ENCODE measurements around the gene HTRA3. TPM values are rescaled to one million over a fixed set of nuclear protein-coding genes. Genes with fewer than 3 reads are reported as not detected.

Gene HTRA3
- total RNA-seq, 1 donor from 2014 or later, result not detected

- no peaks in the 10 kb centered on the region for H3K4me1 Mint-ChIP-seq (ENCODE audit: low read depth)
- no peak for DNase-seq (ENCODE audit: low spot score)
- H3K36me3 Mint-ChIP-seq (ENCODE audit: low read depth), result no peaks in the 10 kb centered on the region
- no peaks in the 10 kb centered on the region for H3K9me3 Mint-ChIP-seq
- no peak overlapping the region for H3K4me3 Mint-ChIP-seq
- intact Hi-C loops (cut with micrococcal nuclease), result no loop called here
- no peak overlapping the region for H3K27ac Mint-ChIP-seq
- peaks cover 8% of the 10 kb centered on the region for H3K27me3 Mint-ChIP-seq (ENCODE audit: insufficient read depth)
Observed at GRCh38 chr4:8316911-8317351, 47.4 kb downstream of the HTRA3 start.

- intact Hi-C loops (cut with micrococcal nuclease), result no loop called here
- no peaks in the 10 kb centered on the region for H3K36me3 Mint-ChIP-seq (ENCODE audit: low read depth)
- no peak for DNase-seq (ENCODE audit: low spot score)
Observed at GRCh38 chr4:8317474-8317873, 47.9 kb downstream of the HTRA3 start.

GRCh38 chr4:8318509-8318908 is 49.0 kb downstream of the HTRA3 start:
- Mint-ChIP-seq H3K4me1 (ENCODE audit: low read depth) (no peaks in the 10 kb centered on the region), H3K27ac (no peak overlapping the region), H3K4me3 (no peak overlapping the region), H3K9me3 (no peaks in the 10 kb centered on the region), H3K36me3 (ENCODE audit: low read depth) (no peaks in the 10 kb centered on the region), H3K27me3 (ENCODE audit: insufficient read depth) (no peaks in the 10 kb centered on the region)
- intact Hi-C loops (cut with micrococcal nuclease), result no loop called here
- no peak for DNase-seq (ENCODE audit: low spot score)

More at GRCh38 chr4:8317474-8317873, 47.9 kb downstream of the HTRA3 start:
- no peak overlapping the region for H3K27ac Mint-ChIP-seq
- no peaks in the 10 kb centered on the region for H3K4me1 Mint-ChIP-seq (ENCODE audit: low read depth)
- peaks cover 3% of the 10 kb centered on the region for H3K27me3 Mint-ChIP-seq (ENCODE audit: insufficient read depth)
- H3K9me3 Mint-ChIP-seq, result no peaks in the 10 kb centered on the region
- no peak overlapping the region for H3K4me3 Mint-ChIP-seq

- Mint-ChIP-seq H3K9me3 (no peaks in the 10 kb centered on the region), H3K4me3 (no peak overlapping the region), H3K27me3 (ENCODE audit: insufficient read depth) (no peaks in the 10 kb centered on the region), H3K36me3 (ENCODE audit: low read depth) (no peaks in the 10 kb centered on the region), H3K4me1 (ENCODE audit: low read depth) (no peaks in the 10 kb centered on the region), H3K27ac (no peak overlapping the region)
- intact Hi-C loops (cut with micrococcal nuclease), result no loop called here
- no peak for DNase-seq (ENCODE audit: low spot score)
Observed at GRCh38 chr4:8319061-8319460, 49.5 kb downstream of the HTRA3 start.

- intact Hi-C loops (cut with micrococcal nuclease), result no loop called here
Observed at GRCh38 chr4:8319731-8320385, 50.3 kb downstream of the HTRA3 start.

GRCh38 chr4:8320386-8320750 is 50.8 kb downstream of the HTRA3 start:
- H3K9me3 Mint-ChIP-seq, result no peaks in the 10 kb centered on the region
- no peaks in the 10 kb centered on the region for H3K36me3 Mint-ChIP-seq (ENCODE audit: low read depth)
- H3K27ac Mint-ChIP-seq, result no peak overlapping the region
- intact Hi-C loops (cut with micrococcal nuclease), result no loop called here
- H3K27me3 Mint-ChIP-seq (ENCODE audit: insufficient read depth), result no peaks in the 10 kb centered on the region
- H3K4me1 Mint-ChIP-seq (ENCODE audit: low read depth), result no peaks in the 10 kb centered on the region
- H3K4me3 Mint-ChIP-seq, result no peak overlapping the region
- DNase-seq (ENCODE audit: low spot score), result no peak

More at GRCh38 chr4:8319731-8320385, 50.3 kb downstream of the HTRA3 start:
- Mint-ChIP-seq H3K4me1 (ENCODE audit: low read depth) (no peaks in the 10 kb centered on the region), H3K27ac (no peak overlapping the region), H3K27me3 (ENCODE audit: insufficient read depth) (no peaks in the 10 kb centered on the region), H3K36me3 (ENCODE audit: low read depth) (no peaks in the 10 kb centered on the region), H3K9me3 (no peaks in the 10 kb centered on the region), H3K4me3 (no peak overlapping the region)
- DNase-seq (ENCODE audit: low spot score), result no peak

- H3K36me3 Mint-ChIP-seq (ENCODE audit: low read depth), result no peaks in the 10 kb centered on the region
- no peaks in the 10 kb centered on the region for H3K9me3 Mint-ChIP-seq
- H3K27ac Mint-ChIP-seq, result no peak overlapping the region
- no peaks in the 10 kb centered on the region for H3K4me1 Mint-ChIP-seq (ENCODE audit: low read depth)
- intact Hi-C loops (cut with micrococcal nuclease), result no loop called here
- no peak overlapping the region for H3K4me3 Mint-ChIP-seq
- DNase-seq (ENCODE audit: low spot score), result no peak
- no peaks in the 10 kb centered on the region for H3K27me3 Mint-ChIP-seq (ENCODE audit: insufficient read depth)
Observed at GRCh38 chr4:8321220-8321619, 51.7 kb downstream of the HTRA3 start.

GRCh38 chr4:8321771-8322170 is 52.2 kb downstream of the HTRA3 start:
- Mint-ChIP-seq H3K9me3 (no peaks in the 10 kb centered on the region), H3K27me3 (ENCODE audit: insufficient read depth) (no peaks in the 10 kb centered on the region), H3K4me3 (no peak overlapping the region), H3K4me1 (ENCODE audit: low read depth) (no peaks in the 10 kb centered on the region), H3K36me3 (ENCODE audit: low read depth) (no peaks in the 10 kb centered on the region), H3K27ac (no peak overlapping the region)
- no peak for DNase-seq (ENCODE audit: low spot score)
- intact Hi-C loops (cut with micrococcal nuclease), result no loop called here

GRCh38 chr4:8322794-8323704 is 53.5 kb downstream of the HTRA3 start:
- DNase-seq (ENCODE audit: low spot score), result no peak
- Mint-ChIP-seq H3K27ac (no peak overlapping the region), H3K9me3 (no peaks in the 10 kb centered on the region), H3K4me3 (no peak overlapping the region), H3K36me3 (ENCODE audit: low read depth) (no peaks in the 10 kb centered on the region), H3K4me1 (ENCODE audit: low read depth) (no peaks in the 10 kb centered on the region), H3K27me3 (ENCODE audit: insufficient read depth) (no peaks in the 10 kb centered on the region)
- intact Hi-C loops (cut with micrococcal nuclease), result no loop called here

- intact Hi-C loops (cut with micrococcal nuclease), result no loop called here
- H3K4me3 Mint-ChIP-seq, result no peak overlapping the region
- H3K9me3 Mint-ChIP-seq, result no peaks in the 10 kb centered on the region
- H3K4me1 Mint-ChIP-seq (ENCODE audit: low read depth), result no peaks in the 10 kb centered on the region
- no peaks in the 10 kb centered on the region for H3K36me3 Mint-ChIP-seq (ENCODE audit: low read depth)
- H3K27me3 Mint-ChIP-seq (ENCODE audit: insufficient read depth), result no peaks in the 10 kb centered on the region
- no peak for DNase-seq (ENCODE audit: low spot score)
- no peak overlapping the region for H3K27ac Mint-ChIP-seq
Observed at GRCh38 chr4:8323947-8324555, 54.5 kb downstream of the HTRA3 start.

- intact Hi-C loops (cut with micrococcal nuclease), result no loop called here
- Mint-ChIP-seq H3K27me3 (ENCODE audit: insufficient read depth) (no peaks in the 10 kb centered on the region), H3K4me1 (ENCODE audit: low read depth) (no peaks in the 10 kb centered on the region), H3K9me3 (no peaks in the 10 kb centered on the region), H3K4me3 (no peak overlapping the region), H3K27ac (no peak overlapping the region), H3K36me3 (ENCODE audit: low read depth) (no peaks in the 10 kb centered on the region)
- DNase-seq (ENCODE audit: low spot score), result no peak
Observed at GRCh38 chr4:8324640-8325239, 55.2 kb downstream of the HTRA3 start.

GRCh38 chr4:8325291-8325973 is 55.9 kb downstream of the HTRA3 start:
- Mint-ChIP-seq H3K4me1 (ENCODE audit: low read depth) (no peaks in the 10 kb centered on the region), H3K4me3 (no peak overlapping the region), H3K9me3 (no peaks in the 10 kb centered on the region), H3K27ac (no peak overlapping the region), H3K27me3 (ENCODE audit: insufficient read depth) (no peaks in the 10 kb centered on the region), H3K36me3 (ENCODE audit: low read depth) (no peaks in the 10 kb centered on the region)
- intact Hi-C loops (cut with micrococcal nuclease), result no loop called here
- no peak for DNase-seq (ENCODE audit: low spot score)
